HG03064 (cell line): Measurements from ENCODE around the gene RGS19.
"Not testable (repeated sequence)": the region's sequence is repeated elsewhere in the genome, so short reads cannot be mapped to it uniquely, and the experiment has no call there.

Experiments
- ATAC-seq: cut with Tn5 transposase; IDR thresholded peaks from one replicate; pipeline ENCODE4 v1.9.1; 2021; ENCODE audit warnings: low read depth; ENCODE audit not compliant: unreplicated experiment

Gene RGS19

DNA sequence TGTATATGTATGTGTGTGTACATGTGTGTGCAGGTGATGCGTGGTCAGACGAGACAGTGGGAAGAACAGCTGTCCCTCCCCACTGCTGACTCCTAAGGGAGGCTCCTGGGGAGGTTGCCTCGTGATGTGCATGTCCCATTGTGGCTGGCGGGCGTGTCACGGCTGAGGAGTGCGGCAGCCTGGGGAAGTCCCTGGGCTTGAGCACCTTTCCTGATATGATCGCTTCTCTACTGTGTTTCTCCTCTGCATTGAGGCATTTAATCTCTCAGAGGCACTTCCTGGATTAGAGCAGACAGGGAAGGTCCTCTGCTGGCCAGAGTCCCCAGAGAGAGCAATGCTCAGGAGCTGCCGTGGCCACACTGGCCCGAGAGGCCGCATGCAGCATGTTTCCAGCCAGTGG is 16.6 kb upstream of the RGS19 start:
- no peak for ATAC-seq

GRCh38 chr20:64095455-64095854 is 16.1 kb upstream of the RGS19 start:
- no peak for ATAC-seq

DNA sequence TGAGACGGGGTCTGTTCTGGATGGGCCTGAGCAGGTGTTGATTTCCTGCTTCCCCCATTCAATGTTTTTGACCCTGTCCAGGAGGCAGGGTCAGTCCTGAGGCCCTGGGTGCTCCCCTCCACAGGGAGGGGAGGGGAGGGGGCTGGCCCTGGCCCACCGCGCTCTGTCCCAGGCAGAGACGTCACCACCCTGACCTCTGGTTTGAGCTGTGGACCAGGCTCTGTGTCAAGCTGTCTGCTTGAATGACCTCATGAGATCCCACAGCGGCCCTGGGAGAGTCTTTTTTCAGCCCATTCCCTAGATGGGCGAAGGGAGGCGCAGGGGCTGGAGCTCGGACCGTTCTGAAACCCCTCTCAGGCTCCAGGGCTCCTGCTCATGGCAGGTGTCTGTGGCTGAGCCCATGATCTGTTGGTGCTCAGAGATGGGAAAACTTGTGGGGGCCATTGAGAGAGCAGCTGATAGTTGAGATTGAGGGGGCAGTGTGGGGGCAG is 13.7 kb upstream of the RGS19 start:
- ATAC-seq = no peak

DNA sequence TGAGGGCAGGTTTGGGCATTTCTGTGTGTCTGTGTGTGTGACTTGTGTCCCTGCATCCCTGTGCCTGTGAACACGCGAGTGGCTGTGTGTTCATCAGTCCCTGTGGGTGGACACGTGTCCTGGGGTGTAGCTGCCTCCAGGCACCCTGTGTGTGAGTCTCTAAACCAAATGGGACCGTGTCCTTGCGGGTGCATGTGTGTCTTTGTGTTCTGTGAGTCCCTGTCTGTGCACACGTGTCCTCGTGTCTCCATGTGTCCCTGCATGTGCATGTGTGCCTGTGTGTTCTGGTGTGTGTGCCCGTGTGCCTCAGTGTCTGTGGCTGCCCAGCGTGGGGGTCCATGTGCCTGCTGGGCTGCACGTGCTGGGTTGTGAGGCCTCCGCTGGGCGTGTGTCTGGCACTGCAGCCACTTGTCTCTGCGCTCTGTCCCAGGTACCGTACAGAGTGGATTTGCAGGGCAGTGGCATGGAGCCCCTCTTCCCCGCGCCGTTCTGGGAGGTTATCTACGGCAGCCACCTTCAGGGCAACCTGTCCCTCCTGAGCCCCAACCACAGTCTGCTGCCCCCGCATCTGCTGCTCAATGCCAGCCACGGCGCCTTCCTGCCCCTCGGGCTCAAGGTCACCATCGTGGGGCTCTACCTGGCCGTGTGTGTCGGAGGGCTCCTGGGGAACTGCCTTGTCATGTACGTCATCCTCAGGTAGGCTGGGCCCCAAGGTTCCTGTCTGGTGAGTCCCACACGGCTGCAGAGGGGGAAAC is 13.1 kb upstream of the RGS19 start:
- ATAC-seq = no peak

GRCh38 chr20:64091770-64092169 is 12.5 kb upstream of the RGS19 start:
- ATAC-seq = no peak

DNA sequence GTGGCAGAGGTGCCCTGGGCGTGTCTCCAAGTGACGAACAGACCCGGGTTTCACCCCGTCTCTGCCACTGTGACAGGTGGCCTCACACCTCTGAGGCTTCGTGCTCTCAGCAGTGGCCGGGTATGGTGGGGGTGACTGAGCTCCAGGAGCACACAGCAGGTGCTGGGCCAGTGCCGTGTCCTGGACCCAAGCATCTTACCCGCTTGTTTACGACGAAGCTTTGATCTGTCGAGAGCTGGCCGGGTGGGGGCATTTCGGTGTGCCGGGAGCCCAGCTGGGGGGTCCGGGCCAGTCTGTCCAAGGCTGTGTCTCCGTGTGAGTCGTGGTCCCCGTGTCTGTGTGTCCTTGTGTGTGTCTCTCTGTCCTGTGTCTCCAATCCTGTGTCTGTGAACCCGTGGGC is 12.0 kb upstream of the RGS19 start:
- no peak for ATAC-seq

GRCh38 chr20:64090165-64090564 is 10.8 kb upstream of the RGS19 start:
- ATAC-seq = no peak

GRCh38 chr20:64088586-64088985 is 9.3 kb upstream of the RGS19 start:
- not testable (repeated sequence) for ATAC-seq

DNA sequence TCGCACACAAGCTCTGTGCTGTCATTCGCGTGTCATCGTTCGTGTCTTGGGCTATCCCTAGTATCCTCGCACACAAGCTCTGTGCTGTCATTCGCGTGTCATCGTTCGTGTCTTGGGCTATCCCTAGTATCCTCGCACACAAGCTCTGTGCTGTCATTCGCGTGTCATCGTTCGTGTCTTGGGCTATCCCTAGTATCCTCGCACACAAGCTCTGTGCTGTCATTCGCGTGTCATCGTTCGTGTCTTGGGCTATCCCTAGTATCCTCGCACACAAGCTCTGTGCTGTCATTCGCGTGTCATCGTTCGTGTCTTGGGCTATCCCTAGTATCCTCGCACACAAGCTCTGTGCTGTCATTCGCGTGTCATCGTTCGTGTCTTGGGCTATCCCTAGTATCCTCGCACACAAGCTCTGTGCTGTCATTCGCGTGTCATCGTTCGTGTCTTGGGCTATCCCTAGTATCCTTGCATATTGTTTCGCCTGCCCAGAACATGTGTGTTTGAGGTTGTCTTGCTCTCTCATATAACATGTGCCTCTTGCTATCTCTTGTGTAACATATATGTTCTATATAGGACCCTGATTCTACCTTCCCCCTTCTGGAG is 8.0 kb upstream of the RGS19 start:
- not testable (repeated sequence) for ATAC-seq

DNA sequence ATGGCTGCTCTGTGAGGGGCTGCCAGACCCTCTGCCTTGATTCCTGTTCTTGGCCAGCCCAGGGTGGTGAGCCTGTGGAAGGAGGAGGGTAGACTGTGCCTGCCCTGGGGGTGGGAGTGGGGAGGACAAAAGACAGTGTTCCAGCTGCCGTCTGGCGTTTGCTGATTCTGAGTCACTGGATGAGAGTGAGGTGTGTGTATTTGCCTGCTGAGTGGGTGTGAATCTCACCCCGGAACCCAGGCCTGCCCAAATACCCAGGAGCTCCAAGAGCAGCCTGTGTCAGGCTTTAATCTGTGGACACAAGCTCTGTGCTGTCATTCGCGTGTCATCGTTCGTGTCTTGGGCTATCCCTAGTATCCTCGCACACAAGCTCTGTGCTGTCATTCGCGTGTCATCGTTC is 7.5 kb upstream of the RGS19 start:
- no peak for ATAC-seq

DNA sequence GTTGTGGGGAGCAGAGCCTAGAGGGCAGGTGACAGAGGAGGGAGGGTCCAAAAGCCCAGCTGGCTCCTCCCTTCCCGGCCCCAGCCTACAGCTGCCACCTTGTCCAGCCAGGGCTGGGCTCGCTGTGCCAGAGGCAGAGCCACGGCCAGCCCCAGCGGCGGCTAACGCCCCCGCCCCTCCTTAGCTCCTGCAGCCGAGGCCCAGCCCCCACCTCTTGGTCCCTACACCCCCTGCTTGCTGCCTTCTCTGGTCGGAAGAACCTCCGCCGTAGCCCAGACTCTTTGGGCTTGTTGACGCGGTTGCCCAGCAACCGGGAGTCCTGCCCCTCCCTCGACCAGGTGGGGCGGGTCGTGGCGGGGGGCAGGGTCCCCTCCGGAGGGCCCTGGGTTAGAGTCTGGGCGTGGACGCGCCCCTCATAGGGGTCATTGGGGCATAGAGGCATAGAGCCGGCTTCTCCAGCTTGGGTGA is 5.4 kb upstream of the RGS19 start:
- ATAC-seq = no peak

- ATAC-seq = no peak
Measured at GRCh38 chr20:64083804-64084684, 4.7 kb upstream of the RGS19 start, which contains the start of gene LKAAEAR1. TSS of gene LKAAEAR1 (minus strand) at chr20:64084398. CDS start at chr20:64084219, 179 bp downstream.

GRCh38 chr20:64083378-64083803 is 4.1 kb upstream of the RGS19 start:
- no peak for ATAC-seq

GRCh38 chr20:64082820-64083377 is 3.6 kb upstream of the RGS19 start:
- ATAC-seq = no peak

DNA sequence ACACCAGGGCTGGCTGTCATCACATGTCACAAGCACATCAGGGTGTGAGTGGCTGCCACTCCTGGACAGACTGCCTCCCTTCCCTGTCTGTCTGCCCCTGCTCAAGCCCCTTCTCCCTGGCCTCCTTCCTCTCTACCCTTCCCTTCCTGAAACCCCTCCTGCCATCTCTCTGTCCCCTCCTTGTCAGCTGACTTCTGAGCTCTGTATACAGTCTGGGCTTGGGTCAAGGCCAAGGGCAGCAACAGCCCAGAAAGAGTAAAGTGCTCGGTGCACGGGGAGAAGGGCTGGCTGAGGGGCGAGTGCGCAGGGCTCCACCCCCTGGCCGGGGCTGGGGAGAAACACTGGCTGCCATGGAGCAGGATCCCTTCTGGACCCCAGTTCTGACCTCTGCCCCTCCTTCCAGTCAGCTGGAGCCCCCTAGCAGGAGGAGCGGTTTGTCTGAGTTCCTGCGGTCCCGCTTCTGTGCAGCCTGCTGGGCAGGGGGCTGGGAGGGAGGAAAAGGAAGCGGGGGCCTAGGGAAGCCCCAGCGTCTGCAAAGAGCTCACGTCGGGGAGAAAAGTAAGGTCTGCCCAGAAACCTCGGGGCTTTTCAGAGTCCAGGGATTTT is 2.9 kb upstream of the RGS19 start:
- no peak for ATAC-seq

DNA sequence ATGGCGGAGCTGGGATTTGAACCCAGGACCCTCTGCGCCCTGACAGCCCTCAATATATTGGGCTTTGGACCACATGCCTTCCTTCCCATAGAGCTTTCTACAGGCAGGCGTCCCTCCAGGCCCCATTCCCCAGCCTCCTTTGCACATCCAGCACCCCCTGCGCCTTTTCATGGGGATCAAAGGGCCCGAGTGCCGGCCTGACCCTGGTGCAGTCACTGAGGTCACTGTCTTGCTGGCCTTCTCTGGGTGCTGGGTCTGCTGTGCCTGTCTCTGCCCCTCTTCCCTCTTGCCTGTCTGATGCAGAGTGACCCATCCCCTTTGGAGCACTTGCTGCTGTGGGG is 2.3 kb upstream of the RGS19 start:
- ATAC-seq = no peak

GRCh38 chr20:64080813-64081623 is 1.7 kb upstream of the RGS19 start:
- no peak for ATAC-seq

DNA sequence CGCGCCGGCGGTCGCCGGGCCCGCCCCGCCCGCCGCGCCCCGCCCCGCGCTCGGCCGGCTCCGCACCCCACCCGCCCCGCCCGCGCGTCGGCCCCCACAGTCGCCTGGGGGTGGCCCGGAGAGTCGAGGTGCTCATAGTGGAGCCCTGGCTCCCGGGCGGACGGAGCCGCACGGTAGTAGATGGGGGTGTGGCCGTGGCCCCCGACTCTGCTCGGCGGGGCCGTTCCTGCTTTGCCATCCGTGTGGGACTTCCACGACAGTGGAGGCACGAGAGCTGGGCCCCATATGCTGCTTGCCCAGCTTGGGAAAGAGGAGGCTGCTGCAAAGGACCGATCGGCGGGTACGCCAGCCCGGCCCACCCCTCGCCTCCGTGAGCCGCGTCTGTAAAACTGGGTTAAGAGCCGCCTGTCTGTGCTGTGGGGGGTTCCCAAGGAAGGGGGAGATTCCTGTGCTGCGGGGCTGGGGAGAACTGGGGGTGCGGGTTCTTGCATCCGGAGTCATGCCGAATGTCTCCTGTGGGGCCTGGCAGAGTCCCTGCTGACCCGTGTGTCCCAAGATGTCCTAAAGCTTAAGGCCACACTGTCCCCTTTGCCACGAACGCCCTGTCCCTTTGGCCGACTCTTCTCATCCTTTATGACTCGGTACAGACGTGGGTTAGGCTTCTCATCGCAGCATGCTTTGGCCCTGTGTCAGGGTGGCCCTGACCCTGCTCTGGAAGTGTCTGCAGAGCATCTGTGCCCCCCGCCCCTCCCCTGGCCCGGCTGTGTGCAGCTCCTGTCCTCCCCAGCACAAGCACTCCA is 895 bp upstream of the RGS19 start, which contains the start of gene OPRL1:
TSS of gene OPRL1 (plus strand) at position 70 of the 800 bp plus-strand sequence. CDS start 12,639 bp downstream, outside the sequence.
- ATAC-seq = no peak

- no peak for ATAC-seq
Measured at GRCh38 chr20:64078934-64079272, 415 bp downstream of the RGS19 start.
